Raji (cell line): ENCODE data around the gene LMTK3.

Experiments
- POLR2A ChIP-seq: IDR thresholded peaks from 2 replicates; pipeline ENCODE4 v1.6.1; 2011; ENCODE audit warnings: low read depth, low read length, control low read depth; ENCODE audit not compliant: insufficient read depth

The LMTK3 gene

DNA sequence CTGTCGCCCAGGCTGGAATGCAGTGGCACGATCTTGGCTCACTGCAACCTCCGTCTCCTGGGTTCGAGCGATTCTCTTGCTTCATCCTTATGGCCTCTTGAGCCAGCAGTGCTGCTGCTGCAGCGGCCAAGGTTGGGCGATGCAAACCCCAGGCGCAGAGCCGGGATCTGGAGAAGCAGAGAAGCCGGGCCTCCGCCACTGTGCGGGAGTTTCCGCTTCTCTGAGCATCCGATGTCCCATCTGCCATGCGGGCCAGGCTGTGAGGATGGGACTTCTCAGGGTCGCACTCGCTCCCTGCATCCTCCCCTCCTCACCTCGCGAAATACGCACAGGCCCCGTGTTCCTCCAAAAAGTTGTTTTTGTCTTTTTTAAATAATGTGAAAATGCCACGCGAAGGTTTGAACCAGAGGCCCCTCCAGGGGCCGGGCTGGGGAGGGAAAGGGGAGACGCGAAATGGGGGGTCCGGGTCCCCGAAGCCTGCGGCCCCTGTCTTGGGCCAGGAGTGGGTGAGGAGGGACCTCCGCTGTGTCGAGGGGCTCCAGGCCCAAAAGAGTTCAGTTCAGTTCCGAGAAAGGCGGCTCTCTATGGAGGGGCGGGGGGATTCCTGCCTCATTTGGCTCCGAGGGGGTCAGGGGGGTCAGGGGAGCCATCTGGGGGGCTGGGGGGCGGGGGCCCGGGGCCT is 26.6 kb downstream of the LMTK3 start:
- TF ChIP-seq POLR2A, result no peak

DNA sequence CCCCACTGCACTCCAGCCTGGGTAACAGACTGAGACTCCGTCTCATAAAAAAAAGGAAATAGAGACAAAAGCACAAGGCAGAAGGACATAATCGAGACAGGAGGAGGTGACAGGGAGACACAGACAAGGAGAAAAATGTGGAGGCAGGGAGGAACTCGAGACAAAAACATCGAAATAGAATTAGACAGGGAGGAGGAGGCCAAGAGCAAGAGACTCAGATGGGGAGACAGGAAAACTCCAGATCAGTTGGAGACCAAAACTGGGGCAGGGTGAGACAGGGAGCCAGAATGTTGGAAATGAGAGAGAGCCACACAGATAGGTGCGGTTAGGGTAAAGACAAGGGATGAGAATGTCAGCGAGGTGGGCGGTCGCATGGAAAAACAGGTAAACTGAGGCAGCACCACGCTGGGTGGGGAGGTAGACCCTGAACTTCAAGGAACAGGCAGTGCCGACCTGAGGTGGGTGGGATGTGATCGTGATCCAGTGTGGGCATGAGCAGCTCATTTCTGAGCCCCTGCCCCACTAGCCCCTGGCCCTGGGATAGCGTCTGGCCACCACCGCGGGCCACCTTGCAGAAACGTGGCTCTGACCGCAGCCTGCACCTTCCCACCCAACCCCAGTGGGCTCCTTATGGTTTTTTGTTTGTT is 27.3 kb downstream of the LMTK3 start:
- TF ChIP-seq POLR2A, result 0 out of 2 replicates have a peak, but pooled peaks have one; percentile 17

DNA sequence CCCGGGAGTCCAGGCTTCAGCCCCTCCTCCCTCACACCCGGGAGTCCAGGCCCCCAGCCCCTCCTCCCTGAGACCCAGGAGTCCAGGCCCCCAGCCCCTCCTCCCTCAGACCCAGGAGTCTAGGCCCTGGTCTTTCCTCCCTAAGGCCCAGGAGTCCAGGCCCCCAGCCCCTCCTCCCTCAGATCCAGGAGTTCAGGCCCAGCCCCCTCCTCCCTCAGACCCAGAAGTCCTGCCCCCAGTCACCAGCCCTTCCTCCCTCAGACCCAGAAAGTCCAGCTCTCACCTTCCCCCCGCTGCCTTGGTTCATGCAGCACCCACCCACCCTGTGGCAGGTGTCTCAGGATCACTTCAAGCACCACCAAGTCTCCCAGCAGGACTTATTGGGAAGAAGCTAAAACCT is 28.3 kb downstream of the LMTK3 start:
- TF ChIP-seq POLR2A, result no peak

- no peak for TF ChIP-seq POLR2A
Observed at GRCh38 chr19:48481846-48482639, 29.6 kb downstream of the LMTK3 start.

DNA sequence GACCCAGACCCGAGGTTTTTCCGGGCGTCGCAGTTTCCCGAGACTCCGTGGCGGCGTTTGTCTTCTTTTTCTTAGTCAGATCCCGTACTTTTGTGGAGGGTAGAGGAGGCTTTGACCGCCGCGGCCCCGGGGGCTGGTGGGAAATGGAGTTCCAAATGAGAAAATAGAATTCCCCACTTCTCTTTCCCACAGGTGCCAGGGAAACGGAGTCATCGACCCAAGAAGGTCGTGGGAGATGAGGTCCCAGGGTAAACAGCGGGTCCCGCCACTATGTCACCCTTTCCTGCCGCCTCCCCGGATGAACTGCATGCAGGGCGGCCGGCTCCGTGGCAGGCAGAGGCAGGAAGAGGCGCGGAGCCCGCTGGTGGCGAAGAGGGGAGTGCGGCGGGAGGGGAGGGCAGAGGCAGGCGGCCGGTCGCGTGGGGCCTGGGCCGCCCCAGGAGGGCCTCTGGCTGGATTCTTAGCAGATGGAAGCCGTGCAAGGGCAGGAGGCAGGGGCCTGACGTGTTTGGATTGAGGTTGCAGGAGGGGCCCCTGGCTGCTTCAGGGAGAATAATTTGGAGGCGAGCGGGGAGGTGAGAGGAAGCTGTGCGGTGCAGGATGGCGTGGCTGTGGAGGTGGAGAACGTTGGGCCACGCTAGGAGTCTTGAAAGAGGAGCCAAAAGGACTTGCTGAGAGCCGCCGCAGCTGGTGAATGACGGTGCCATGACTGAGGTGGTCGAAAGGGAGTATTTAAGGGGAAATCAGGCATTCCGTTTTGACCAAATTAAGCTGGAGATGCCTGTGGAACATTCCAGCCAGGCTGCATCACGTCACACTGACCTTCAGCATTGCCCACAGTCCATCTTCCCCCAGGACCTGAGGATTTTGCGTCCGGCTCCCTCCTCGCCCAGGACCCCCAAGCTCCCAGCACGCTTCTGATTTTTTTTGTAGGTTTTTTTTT is 30.8 kb downstream of the LMTK3 start:
- TF ChIP-seq POLR2A, result no peak

DNA sequence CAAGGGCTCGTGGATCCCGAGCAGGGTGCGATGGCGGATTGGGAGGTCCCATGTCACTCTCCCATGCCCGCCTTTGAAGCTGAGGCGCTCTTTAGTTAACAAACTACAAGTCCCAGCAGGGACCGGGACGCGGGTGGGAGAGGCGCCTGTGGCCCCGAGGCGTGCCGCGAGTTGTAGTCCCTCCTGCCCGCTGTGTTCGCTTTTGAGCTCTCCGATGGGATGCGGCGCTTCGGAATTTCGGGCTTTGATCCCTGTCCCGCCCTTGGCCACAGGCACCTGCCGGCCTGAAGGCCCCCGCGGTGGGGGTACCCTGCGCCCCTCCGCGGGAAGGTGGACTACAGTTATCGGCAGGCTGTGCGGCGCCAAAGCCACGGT is 31.5 kb downstream of the LMTK3 start:
- no peak for TF ChIP-seq POLR2A

DNA sequence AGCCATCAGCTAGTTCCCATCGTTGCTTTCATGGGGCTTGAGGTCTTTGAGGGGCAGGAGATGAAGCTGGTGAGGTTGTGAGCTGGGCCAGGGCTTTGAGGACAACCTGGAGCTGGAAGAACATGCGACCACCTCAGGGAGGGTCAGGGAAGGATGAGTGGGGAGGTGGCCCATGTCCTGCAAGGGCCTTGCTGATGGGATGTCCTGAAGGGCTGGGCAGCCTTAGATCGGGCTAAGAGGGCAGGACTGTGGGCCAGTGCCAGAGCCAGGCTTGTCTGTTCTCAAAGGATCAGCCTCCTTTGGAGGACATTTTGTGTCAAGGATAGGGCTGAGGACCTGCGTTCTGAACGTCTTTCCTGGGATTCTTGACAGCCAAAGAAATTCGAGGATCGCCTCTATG is 31.9 kb downstream of the LMTK3 start:
- TF ChIP-seq POLR2A, result no peak

DNA sequence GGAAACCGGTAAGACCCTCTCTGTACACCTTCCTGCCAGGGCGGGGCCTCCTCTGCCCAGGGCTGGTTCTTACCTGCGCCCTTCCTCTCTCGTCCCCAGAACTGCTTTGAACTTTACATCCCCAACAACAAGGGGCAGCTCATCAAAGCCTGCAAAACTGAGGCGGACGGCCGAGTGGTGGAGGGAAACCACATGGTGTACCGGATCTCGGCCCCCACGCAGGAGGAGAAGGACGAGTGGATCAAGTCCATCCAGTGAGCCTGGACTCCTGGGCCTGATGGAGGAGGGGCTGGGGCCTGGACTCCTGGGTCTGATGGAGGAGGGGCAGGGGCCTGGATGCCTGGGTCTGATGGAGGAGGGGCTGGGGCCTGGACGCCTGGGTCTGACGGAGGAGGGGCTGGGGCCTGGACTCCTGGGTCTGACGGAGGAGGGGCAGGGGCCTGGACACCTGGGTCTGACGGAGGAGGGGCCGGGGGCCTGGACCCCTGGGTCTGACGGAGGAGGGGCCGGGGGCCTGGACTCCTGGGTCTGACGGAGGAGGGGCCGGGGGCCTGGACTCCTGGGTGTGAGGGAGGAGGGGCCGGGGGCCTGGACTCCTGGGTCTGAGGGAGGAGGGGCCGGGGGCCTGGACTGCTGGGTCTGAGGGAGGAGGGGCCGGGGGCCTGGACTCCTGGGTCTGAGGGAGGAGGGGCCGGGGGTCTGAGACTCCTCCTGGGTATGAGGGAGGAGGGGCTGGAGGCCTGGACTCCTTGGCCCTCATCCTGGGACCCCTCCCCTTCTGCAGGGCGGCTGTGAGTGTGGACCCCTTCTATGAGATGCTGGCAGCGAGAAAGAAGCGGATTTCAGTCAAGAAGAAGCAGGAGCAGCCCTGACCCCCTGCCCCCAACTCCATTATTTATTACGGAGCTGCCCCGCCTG is 33.0 kb downstream of the LMTK3 start:
- no peak for TF ChIP-seq POLR2A

- TF ChIP-seq POLR2A, result no peak
Observed at GRCh38 chr19:48477698-48478338, 33.8 kb downstream of the LMTK3 start.

GRCh38 chr19:48477067-48477685 is 34.5 kb downstream of the LMTK3 start:
- TF ChIP-seq POLR2A, result no peak

DNA sequence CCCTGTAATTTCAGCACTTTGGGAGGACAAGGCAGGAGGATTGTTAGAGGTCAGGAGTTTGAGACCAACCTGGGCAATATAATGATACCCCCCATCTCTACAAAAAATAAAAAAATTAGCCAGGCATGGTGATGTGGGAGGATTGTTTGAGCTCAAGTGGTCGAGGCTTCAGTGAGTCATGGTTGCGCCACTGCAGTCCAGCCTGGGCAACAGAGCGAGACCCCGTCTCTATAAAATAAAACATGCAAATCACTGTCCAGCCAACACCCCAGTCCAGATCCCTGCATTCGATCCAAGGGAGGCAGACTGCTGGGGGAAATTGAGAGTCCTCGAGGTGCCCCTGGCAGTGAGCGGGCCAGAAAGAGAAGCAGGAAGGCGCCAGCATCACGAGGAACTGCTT is 35.5 kb downstream of the LMTK3 start:
- no peak for TF ChIP-seq POLR2A

DNA sequence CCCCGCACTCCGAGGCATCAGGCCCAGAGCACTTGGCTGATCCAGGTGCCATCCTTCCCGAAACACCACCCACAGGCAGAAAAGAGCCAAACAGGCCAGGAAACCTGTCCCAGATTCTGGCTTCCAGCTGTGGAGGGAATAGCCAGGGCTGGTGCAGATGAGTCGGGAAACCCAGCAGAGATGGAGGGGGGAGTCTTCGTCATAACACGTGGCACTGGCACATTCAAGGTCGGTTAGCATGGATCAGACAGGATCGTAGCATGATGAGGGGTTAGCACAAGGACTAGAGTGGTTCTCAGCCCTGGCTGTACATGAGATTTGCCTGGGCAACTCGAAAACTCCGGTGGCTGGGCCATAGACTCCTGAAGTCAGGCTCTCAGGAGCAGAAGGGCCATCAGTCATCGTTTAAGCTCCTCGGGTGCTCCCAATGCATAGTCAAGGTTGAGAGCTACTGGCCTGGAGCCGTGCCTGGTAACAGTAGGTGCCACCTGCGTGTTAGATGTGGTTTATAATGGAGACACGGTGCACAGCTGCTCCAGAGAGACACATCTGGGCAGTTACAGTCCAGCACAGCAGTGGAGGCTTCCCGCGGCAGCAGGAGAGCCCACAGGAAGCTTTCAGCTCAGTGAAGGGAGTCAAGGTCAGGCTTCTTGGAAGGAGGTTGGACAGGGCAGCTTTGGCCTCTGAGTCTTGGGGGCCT is 36.1 kb downstream of the LMTK3 start:
- TF ChIP-seq POLR2A, result no peak
